GM06990 (cell line): ENCODE data around the gene IL17RB.

ENCODE experiments used
- DNase-seq: peaks from one replicate; pipeline ENCODE4 v3.0.0-alpha.2; 2011; ENCODE audit not compliant: insufficient read length; ENCODE audit errors: extremely low read depth
- H3K27me3 ChIP-seq: replicated peaks from 2 replicates; pipeline ENCODE4 v1.6.0; 2011; ENCODE audit warnings: low read length; ENCODE audit not compliant: control insufficient read depth, insufficient read depth
- H3K36me3 ChIP-seq: 2 replicates; pipeline ENCODE4 v1.5.1; 2011; ENCODE audit warnings: low read length; ENCODE audit not compliant: control insufficient read depth, insufficient read depth
- H3K4me3 ChIP-seq: replicated peaks from 2 replicates; pipeline ENCODE4 v1.5.1; 2011; ENCODE audit warnings: low read depth, mild to moderate bottlenecking, control low read depth, low read length
- TF ChIP-seq, protein P1 (sequence below): IDR thresholded peaks from 2 replicates; pipeline ENCODE4 v1.5.1; 2011; ENCODE audit warnings: low read length, control low read depth, mild to moderate bottlenecking, inconsistent platforms; ENCODE audit not compliant: insufficient read depth, poor library complexity, severe bottlenecking

The IL17RB gene

DNA sequence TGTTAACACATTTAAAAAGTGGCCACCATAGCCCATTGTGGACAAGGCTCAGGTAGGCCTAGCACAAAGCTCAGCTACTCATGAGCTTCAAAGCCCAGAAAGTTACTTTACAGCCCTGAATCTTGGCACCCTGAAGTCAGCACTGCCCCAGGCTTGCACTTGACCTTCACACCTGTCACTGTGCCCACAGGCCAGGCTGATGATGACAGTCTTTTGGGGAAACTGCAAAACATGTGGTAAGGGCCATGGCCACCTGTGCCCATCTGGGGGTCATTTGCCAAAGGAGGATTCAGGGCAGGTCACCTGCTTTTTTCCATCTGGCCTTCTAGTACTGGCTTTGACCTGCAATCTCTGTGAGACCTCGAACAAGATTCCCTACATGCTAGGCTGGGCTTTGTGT, 11.1 kb upstream of the IL17RB start:
- Histone ChIP-seq H3K27me3 (no peaks in the 10 kb centered on the region), H3K4me3 (no peak overlapping the region), H3K36me3 (no peaks in the 10 kb centered on the region)
- DNase-seq: no peak
- TF ChIP-seq, protein P1, sequence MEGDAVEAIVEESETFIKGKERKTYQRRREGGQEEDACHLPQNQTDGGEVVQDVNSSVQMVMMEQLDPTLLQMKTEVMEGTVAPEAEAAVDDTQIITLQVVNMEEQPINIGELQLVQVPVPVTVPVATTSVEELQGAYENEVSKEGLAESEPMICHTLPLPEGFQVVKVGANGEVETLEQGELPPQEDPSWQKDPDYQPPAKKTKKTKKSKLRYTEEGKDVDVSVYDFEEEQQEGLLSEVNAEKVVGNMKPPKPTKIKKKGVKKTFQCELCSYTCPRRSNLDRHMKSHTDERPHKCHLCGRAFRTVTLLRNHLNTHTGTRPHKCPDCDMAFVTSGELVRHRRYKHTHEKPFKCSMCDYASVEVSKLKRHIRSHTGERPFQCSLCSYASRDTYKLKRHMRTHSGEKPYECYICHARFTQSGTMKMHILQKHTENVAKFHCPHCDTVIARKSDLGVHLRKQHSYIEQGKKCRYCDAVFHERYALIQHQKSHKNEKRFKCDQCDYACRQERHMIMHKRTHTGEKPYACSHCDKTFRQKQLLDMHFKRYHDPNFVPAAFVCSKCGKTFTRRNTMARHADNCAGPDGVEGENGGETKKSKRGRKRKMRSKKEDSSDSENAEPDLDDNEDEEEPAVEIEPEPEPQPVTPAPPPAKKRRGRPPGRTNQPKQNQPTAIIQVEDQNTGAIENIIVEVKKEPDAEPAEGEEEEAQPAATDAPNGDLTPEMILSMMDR: no peak

DNA sequence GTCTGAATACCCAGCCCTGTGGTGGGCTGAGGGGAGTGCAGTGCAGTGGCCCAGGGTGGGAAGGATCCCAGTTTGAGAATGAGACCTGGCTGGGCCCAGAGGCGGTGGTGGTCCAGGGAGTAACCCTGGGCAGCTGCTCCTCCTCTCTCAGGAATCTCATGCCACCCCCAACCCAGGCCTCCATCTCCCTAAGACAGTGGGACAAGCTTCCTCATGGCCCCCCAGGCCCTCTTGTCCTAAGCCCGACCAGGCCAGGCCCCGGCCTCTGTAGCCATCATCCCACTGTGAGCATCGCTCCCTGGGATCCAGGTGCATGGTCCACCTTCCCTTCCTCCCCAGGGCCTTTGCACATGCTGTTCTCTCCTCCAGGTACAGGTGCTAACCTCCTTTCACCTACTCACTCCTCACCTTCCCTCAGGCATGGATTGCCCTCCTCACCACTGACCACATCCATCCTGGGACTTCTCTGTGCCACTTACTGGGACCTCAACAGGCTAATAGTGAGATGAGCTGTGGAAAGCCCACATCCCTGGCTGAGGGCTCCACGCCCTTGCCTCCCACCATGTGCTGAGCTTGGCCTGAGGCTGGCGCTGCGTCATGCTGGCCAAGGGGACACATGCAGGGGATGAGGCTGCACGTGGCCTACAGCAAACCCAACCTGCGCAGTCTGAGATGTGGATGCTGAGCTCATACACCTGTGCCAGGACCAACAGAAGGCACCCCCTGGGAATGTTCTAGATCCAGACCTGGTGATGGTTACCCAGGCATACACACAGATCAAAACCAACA, 10.1 kb upstream of the IL17RB start:
- DNase-seq: no peak
- TF ChIP-seq, protein P1: no peak
- Histone ChIP-seq H3K4me3 (no peak overlapping the region), H3K27me3 (no peaks in the 10 kb centered on the region), H3K36me3 (no peaks in the 10 kb centered on the region)

DNA sequence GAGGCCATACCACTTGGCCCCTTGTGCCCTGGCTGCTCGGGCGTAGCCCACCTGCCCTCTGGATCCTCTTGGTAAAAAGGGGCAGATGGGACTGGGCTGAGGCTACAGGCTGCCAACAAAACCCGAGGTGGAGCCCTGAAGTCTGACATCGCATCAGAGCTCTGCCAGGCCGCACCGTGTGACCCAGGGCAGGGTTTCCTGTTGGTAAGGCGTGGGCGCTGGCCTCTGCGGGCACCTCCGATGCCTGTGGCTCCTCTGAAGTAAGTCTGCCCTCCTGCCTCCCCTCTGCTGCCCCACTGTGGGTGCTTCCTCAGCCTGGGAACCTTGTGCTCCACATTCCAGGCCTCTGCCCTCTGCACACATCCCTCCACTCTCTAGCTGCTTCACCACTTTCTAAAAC, 9.0 kb upstream of the IL17RB start:
- Histone ChIP-seq H3K27me3 (no peaks in the 10 kb centered on the region), H3K4me3 (no peak overlapping the region), H3K36me3 (no peaks in the 10 kb centered on the region)
- TF ChIP-seq, protein P1: no peak
- no peak for DNase-seq

DNA sequence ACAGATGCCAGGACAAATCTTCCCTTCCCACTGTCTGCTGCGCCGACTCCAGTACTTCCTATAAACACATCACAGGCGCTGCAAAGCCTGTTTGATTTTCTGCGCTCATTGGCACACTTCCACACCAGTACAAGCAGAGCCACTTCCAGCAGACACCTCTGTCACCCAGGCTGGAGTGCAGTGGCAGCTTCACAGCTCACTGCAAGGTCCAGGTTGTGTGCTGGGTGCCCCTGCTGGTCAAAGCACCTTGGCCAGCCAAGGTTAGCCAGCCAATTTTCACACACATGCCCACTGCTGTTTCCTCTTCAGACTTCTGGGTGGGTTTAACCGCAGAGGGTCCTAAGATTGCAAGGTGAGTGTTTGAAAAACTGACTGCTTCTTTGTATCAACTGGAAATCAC, 5.1 kb upstream of the IL17RB start:
- TF ChIP-seq, protein P1: no peak
- DNase-seq: no peak

DNA sequence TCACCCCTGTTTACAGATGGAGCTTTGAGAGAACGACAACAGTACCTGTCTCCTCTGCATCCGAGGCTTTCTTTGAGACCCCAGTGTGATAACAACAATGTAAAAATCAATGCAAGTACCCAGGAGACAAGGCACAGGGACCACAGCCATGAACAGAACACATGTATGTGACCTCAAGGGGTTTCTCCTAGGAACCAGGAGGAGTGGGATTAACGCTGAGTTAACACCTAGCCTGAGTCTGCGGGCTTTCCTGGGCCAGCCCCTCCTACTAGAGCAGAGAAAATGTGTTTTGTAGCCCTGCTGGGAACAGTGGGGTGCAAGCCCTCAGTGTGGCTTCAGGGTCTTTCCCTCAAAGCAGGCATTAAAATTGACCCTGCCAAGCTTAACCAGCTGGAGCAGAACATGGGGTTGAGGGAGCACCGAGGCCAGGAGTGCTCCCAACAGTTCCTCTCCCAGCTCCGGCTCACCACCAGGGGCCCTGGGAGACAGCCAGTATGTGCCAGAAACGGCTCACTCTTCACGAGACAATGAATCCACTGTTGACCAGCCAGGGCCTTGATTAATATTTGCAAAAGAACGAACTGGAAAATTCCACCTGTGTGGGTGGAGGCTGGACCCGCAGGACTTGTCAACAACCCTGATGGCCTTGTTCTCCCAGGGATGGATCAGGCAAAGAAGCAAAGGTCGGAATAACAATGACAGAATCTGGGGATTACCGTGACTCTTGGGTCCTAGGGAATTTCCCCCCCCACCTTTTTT, 3.8 kb upstream of the IL17RB start:
- no peaks in the 10 kb centered on the region for H3K27me3 ChIP-seq
- TF ChIP-seq, protein P1: peak; percentile 9
- H3K4me3 ChIP-seq: no peak overlapping the region
- peak; percentile 26 for DNase-seq
- H3K36me3 ChIP-seq: no peaks in the 10 kb centered on the region

More for the DNA sequence above, 5.1 kb upstream of the IL17RB start:
- Histone ChIP-seq H3K4me3 (no peak overlapping the region), H3K36me3 (no peaks in the 10 kb centered on the region), H3K27me3 (no peaks in the 10 kb centered on the region)
